GM19035 (cell line): Measurements from ENCODE around the gene UBE2E2.

Source experiments
- ATAC-seq: cut with Tn5 transposase; IDR thresholded peaks from one replicate; pipeline ENCODE4 v1.9.1; 2021; ENCODE audit not compliant: unreplicated experiment

UBE2E2 gene

GRCh38 chr3:23435318-23435717 is 232.2 kb downstream of the UBE2E2 start:
- ATAC-seq = no peak

- no peak for ATAC-seq
Measured at GRCh38 chr3:23435904-23436303, 232.8 kb downstream of the UBE2E2 start.

DNA sequence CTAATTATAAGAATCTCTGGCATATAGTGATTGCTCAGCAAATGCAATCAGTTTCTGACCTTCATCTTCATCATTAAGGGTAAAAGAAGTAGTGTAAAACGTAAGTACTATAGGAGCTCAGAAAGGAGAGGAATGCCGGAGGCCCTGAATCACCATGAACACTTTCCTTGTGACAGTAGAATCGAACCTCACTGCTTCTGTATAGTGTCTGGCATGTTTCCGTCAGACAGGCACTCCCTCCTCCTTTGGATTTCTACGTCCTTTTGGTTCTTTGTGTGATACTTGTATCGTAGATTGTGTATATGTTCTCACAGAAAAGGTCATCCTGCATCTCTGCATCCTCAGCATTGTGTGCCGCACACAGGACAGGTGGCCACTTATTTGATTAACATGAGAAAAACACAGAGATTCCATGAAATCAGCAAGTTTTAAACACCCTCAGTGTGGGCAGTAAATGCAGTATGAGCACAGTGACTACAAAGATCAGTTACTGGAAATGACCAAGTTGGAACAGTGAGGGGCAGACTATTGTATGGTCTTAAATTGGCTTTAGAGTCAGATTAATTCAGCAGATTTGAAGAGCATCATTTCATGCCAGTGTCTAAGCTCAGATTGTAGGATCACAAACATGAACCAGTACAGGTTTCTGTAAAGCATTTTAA is 234.5 kb downstream of the UBE2E2 start:
- no peak for ATAC-seq

GRCh38 chr3:23438657-23439056 is 235.5 kb downstream of the UBE2E2 start:
- ATAC-seq = peak; percentile 42

GRCh38 chr3:23439080-23439479 is 236.0 kb downstream of the UBE2E2 start:
- ATAC-seq = no peak

DNA sequence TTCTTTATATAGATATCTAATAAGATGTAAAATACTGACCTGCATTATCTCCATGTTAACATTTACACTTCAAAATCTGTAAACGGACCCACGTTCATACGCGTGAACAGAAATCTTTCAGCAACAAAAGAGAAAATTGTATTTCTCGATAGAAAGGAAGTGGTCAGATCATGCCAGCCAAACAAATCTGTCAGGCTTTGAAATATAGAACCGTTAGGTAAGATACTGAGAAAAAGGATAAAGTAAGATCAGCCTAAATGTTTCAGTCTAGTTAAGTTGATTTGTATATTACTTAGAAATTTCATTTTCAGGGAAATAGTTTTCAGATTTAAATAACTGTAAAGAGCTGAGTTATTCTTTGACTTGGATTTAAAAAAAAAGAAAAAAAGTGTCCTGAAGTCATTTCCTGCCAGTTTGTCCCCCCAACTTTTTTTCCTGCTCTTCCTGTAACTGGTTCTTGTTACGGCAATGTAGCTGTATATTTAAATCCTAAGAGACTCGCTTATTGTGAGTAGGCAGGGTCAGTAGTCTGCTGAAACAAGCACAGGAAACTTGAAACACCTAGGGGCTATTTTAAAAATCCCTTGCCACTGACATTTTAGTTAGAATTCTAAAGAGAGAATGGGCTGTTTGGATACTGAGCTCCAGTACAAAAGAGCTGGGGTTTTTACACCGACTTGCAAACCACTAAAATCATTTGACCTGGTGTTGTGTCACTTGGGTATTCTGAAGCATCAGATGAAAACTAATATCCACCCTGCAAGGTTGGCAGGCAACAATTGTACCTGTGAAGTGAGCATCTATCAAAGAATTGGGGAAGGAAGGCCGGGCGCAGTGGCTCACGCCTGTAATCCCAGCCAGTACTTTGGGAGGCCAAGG is 237.5 kb downstream of the UBE2E2 start:
- no peak for ATAC-seq

DNA sequence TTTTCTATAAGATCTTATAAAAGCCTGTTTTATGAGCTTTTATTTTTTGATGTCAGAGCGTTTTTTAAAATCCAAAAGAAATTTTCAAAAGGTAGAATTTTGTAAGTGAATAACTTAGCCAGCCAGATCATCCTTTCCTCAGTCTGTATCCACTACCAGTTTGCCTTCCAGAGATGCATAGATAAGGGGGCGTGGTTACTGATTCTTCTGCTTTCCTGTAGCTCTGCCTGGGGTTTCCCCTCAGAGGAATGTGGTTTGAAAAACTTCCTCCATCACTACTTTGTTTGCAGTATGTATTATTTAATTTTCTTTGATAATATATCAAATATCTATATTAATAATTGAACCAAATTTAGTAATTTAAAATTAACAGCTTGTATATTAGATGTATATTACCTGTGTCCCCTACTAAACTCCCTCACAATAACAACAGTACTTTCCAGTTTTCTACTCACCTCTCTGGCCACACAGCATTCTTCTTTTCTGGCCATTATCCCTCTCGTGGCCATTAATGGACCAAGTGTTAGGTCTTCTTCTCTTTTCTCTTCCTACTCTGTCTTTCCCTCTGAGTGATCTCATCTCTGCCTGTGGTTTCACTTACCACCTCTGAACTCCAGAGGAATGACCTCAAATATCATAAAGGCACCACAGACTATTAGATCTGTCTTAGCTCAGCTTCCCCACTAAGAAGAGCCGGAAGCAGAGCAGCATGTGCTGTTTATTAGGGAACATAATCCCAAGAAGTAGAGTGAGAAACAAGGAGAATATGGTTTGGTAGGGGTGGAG is 239.7 kb downstream of the UBE2E2 start:
- peak; percentile 71 for ATAC-seq

GRCh38 chr3:23444386-23444785 is 241.3 kb downstream of the UBE2E2 start:
- ATAC-seq = no peak

- ATAC-seq = no peak
Measured at GRCh38 chr3:23446301-23446700, 243.2 kb downstream of the UBE2E2 start.

GRCh38 chr3:23448998-23449537 is 245.9 kb downstream of the UBE2E2 start:
- ATAC-seq = no peak

DNA sequence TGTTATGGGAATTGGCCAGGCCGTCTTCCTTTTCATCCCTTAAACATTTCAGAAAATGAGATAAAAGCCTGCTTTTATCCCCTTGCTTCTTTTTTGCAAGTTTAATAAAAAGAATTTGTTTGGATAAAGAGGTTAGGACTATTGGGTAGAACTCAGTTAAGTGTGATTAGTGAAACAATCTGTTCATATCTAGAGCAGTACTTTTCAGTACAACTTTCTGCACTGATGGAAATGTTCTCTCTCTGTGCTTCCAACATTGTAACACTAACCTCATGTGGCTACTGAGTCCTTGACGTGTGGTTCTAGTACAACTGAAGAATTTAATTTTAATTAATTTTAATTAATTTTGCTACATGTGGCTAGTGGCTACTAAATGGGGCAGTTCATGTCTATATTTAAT is 246.9 kb downstream of the UBE2E2 start:
- no peak for ATAC-seq

- ATAC-seq = no peak
Measured at GRCh38 chr3:23450806-23451205, 247.7 kb downstream of the UBE2E2 start.

DNA sequence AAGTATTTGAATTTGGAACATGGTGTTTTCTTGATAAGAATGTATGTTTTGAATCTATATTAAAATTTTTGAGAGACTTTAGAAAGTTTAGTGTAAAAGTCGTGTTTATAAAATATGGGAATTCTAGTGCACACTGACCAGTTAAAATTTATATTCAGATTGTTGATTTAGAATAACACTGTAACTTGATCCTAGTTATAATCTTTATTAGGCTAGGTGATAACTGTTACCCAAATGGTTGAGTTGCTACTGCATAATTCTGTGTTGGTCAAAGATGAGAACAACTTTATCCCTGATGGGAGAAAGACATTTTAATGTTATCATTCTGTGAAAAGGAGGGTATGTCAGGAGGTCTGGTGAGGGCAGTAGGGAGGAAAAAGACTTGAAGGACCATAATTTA is 249.3 kb downstream of the UBE2E2 start:
- no peak for ATAC-seq

GRCh38 chr3:23455084-23455483 is 252.0 kb downstream of the UBE2E2 start:
- no peak for ATAC-seq

- ATAC-seq = no peak
Measured at GRCh38 chr3:23455775-23456174, 252.6 kb downstream of the UBE2E2 start.

GRCh38 chr3:23457697-23458096 is 254.6 kb downstream of the UBE2E2 start:
- no peak for ATAC-seq

DNA sequence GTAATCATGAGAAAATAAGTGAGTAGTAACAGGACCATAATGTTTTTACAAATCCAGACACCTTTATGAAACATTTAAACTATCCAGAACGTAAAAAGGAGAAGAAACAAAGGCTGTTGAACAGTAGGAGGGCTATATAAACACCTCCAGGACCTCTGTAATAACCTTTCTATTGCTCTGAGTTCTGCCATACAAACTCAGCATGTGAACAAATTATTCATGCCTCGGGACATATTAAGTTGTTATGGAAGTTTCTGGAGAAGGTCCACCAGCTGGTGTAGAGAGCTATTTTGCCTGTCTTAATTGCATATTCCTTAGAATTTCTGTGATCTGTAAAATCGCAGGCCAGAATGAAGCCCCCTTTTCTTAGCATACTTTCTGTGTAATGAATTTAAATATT is 256.3 kb downstream of the UBE2E2 start:
- no peak for ATAC-seq

DNA sequence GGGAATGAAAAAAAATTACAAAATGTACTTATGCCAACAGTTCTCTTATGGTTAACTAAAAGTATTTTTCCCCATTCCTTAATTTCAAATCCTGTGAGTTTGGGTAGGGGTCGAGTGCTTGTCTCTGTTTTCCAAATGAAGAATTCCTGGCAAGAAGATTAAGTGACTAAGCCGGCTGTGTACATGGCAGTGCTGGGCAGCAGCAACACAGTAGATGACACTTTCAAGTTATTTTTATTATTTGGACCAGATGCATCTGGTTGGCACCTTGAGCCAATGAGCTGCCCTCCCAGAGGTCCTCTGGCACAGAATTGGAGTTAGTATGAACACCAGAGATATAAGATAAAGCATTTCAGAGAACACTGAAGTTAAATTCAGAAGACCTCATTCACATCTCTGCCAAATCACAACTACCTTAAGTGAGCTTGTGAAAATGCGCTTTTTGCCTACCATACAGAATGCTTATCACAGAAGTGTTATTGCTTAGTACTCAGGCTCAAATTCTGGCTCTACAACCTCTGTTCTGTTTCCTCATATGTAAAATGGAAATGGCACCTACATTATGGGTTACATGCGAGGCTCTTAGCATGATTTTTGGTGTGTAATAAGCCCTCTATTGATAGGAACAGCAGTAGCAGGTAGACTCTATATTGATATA is 256.9 kb downstream of the UBE2E2 start:
- no peak for ATAC-seq

GRCh38 chr3:23461069-23461468 is 257.9 kb downstream of the UBE2E2 start:
- no peak for ATAC-seq

DNA sequence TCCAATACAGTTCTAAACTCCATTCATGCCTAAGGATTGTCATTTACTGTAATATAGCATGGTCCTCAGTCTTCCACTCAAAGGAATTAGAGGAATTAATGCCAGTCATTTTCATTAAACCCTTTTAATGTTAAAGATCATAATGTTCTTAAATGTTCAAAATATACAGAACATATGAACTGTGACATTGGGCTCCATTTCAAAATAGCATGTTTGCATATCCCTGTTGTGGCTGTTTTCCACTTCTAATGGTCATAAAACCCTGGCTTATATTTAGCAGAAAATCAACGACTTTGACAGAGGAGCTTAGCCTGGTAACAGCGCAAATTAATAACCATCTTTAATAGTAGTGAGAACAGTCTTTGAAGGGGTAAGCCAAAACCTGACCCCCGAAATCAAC is 260.7 kb downstream of the UBE2E2 start:
- ATAC-seq = no peak

- ATAC-seq = no peak
Measured at GRCh38 chr3:23465569-23465968, 262.4 kb downstream of the UBE2E2 start.
